ENCODE results near the gene UBTD1. TPM values are rescaled to one million over a fixed set of nuclear protein-coding genes. Genes with fewer than 3 reads are reported as not detected.
"Not testable (repeated sequence)": the region's sequence is repeated elsewhere in the genome, so short reads cannot be mapped to it uniquely, and the experiment has no call there.

UBTD1 gene
- total RNA-seq, 1 donor: 22.1 TPM

- DNase-seq (ENCODE audit: low read depth): no peak
- TF ChIP-seq, protein P1, sequence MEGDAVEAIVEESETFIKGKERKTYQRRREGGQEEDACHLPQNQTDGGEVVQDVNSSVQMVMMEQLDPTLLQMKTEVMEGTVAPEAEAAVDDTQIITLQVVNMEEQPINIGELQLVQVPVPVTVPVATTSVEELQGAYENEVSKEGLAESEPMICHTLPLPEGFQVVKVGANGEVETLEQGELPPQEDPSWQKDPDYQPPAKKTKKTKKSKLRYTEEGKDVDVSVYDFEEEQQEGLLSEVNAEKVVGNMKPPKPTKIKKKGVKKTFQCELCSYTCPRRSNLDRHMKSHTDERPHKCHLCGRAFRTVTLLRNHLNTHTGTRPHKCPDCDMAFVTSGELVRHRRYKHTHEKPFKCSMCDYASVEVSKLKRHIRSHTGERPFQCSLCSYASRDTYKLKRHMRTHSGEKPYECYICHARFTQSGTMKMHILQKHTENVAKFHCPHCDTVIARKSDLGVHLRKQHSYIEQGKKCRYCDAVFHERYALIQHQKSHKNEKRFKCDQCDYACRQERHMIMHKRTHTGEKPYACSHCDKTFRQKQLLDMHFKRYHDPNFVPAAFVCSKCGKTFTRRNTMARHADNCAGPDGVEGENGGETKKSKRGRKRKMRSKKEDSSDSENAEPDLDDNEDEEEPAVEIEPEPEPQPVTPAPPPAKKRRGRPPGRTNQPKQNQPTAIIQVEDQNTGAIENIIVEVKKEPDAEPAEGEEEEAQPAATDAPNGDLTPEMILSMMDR (IDR thresholded peaks at IDR 0.05; ENCODE audit: insufficient read depth, low read length): no peak
Observed at GRCh38 chr10:97549587-97550322, 51.0 kb downstream of the UBTD1 start.

GRCh38 chr10:97550336-97551149, 51.8 kb downstream of the UBTD1 start:
- TF ChIP-seq, protein P1 (IDR thresholded peaks at IDR 0.05; ENCODE audit: insufficient read depth, low read length): no peak

More at GRCh38 chr10:97549587-97550322, 51.0 kb downstream of the UBTD1 start:
- H3K4me3 ChIP-seq (ENCODE audit: low read depth, low read length): no peak overlapping the region

DNA sequence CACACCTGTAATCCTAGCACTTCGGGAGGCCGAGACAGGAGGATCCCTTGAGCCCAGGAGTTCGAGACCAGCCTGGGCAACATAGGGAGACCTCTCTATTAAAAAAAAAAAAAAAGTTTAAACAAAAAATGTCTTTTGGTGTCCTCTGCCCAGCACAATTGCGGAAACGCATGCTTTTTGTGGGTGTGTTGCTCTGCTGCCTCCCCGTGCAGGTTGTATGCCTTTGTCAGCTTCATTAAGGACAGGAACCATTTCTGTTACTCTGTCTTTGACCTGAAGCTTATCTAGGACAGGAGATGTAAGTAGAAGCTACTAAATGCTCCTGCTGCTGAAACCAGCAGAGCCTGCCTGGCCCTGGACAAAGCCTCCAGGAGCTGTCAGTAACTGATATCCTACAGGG, 52.5 kb downstream of the UBTD1 start:
- DNase-seq (ENCODE audit: low read depth): no peak
- TF ChIP-seq, protein P1 (IDR thresholded peaks at IDR 0.05; ENCODE audit: insufficient read depth, low read length): no peak
- no peak overlapping the region for H3K4me3 ChIP-seq (ENCODE audit: low read depth, low read length)

More at GRCh38 chr10:97550336-97551149, 51.8 kb downstream of the UBTD1 start:
- H3K4me3 ChIP-seq (ENCODE audit: low read depth, low read length): no peak overlapping the region
- DNase-seq (ENCODE audit: low read depth): no peak

- TF ChIP-seq, protein P1 (IDR thresholded peaks at IDR 0.05; ENCODE audit: insufficient read depth, low read length): peak; percentile 94
- no peak overlapping the region for H3K4me3 ChIP-seq (ENCODE audit: low read depth, low read length)
- DNase-seq (ENCODE audit: low read depth): peak; percentile 79
Observed at GRCh38 chr10:97553575-97554031, 54.9 kb downstream of the UBTD1 start.

DNA sequence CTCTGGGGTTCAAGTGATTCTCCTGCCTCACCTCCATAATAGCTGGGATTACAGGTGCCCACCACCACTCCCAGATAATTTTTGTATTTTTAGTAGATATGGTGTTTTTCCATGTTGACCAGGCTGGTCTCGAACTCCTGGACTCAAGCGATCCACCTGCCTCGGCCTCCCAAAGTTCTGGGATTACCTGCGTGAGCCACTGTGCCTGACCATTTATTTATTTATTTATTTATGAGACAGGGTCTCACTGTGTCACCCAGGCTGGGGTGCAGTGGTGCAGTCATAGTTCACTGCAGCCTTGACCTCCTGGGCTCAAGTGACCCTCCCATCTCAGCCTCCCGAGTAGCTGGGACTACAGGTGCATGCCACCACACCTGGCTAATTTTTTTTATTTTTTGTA, 55.6 kb downstream of the UBTD1 start:
- DNase-seq (ENCODE audit: low read depth); H3K4me3 ChIP-seq (ENCODE audit: low read depth, low read length): not testable (repeated sequence)

GRCh38 chr10:97555541-97555940, 56.8 kb downstream of the UBTD1 start:
- DNase-seq (ENCODE audit: low read depth); H3K4me3 ChIP-seq (ENCODE audit: low read depth, low read length): not testable (repeated sequence)

- not testable (repeated sequence) for H3K4me3 ChIP-seq (ENCODE audit: low read depth, low read length); DNase-seq (ENCODE audit: low read depth)
Observed at GRCh38 chr10:97560731-97561381, 62.1 kb downstream of the UBTD1 start.

- DNase-seq (ENCODE audit: low read depth): not testable (repeated sequence)
Observed at GRCh38 chr10:97561386-97562077, 62.8 kb downstream of the UBTD1 start.

DNA sequence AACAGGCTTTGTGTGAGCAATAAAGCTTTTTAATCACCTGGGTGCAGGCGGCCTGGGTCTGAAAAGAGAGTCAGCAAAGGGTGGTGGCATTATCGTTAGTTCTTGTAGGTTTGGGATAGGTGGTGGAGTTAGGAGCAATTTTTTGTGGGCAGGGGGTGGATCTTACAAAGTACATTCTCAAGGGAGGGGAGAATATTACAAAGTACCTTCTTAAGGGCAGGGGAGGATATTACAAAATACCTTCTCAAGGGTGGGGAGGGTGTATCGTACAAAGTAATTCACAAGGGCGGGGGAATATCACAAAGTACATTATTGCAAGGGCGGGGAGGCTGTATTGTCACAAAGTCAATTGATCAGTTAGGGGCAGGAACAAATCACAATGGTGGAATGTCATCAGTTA, 63.6 kb downstream of the UBTD1 start:
- DNase-seq (ENCODE audit: low read depth); H3K4me3 ChIP-seq (ENCODE audit: low read depth, low read length): not testable (repeated sequence)

More at GRCh38 chr10:97561386-97562077, 62.8 kb downstream of the UBTD1 start:
- H3K4me3 ChIP-seq (ENCODE audit: low read depth, low read length): not testable (repeated sequence)

Data from fibroblast of the aortic adventitia (primary cell).